ENCODE data around the gene STOML2.

Gene STOML2

DNA sequence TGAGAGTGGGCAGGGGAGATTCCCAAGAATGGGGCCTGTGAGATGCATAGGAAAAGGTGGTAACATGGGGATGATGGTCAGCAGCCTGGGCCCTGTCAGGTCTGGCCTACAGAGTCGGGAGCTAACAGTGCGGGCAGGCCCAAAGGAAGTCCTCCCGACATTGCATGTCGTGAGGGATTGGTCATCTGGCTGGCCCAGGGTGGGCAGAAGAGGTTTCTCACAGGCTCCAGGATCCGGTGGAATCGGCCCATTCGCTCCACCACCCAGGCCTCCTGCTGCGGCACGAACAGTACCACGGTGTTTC lies 514 bp downstream of the STOML2 start:
- ChIA-PET POLR2A (interaction anchor here (1.3 to 1.5 kb wide), 3 partner anchors 13 to 30 kb away, joined by 3 to 6 read pairs (median 5); partner anchors contain the start of genes ATOSB and FANCG), CTCF (interaction anchor here (1.3 to 9.4 kb wide), 5 partner anchors 8 to 203 kb away, joined by 4 to 65 read pairs (median 10); partner anchors contain the start of genes ATOSB, PIGO and VCP)
- WGBS (ENCODE audit: insufficient coverage), result 8% methylated on average over 8 of the region's 10 CpGs
- Histone ChIP-seq H3K4me1 (ENCODE audit: control extremely low read depth in 1 of 4, control insufficient read depth in 4 of 4, insufficient read depth in 4 of 4, low read length in 3 of 4) (peaks cover 8 to 35% (median 25%) of the 10 kb centered on the region in 4 experiments), H3K4me3 (ENCODE audit: control insufficient read depth in 1 of 7, extremely low read depth in 1 of 7, insufficient read depth in 4 of 7, low read depth in 2 of 7, low read length in 6 of 7) (peak overlapping the region; percentile 67 to 95 (median 85)), H3K27ac (ENCODE audit: insufficient read depth in 1 of 2, low read depth in 1 of 2, low read length in 2 of 2, poor library complexity in 1 of 2, severe bottlenecking in 2 of 2) (peak overlapping the region; percentile 89 to 91), H3K9me3 (ENCODE audit: control extremely low read depth in 1 of 5, control insufficient read depth in 4 of 5, insufficient read depth in 2 of 5, low read depth in 1 of 5, low read length in 4 of 5) (no peaks in the 10 kb centered on the region), H3K36me3 (ENCODE audit: control insufficient read depth in 4 of 4, insufficient read depth in 4 of 4, low read length in 3 of 4) (peaks cover 6 to 58% (median 48%) of the 10 kb centered on the region in 4 experiments), H3K27me3 (replicated peaks in 2 of 5; ENCODE audit: control insufficient read depth in 4 of 5, insufficient read depth in 5 of 5, low read length in 4 of 5) (no peaks in the 10 kb centered on the region)
- no peak for DNase-seq

DNA sequence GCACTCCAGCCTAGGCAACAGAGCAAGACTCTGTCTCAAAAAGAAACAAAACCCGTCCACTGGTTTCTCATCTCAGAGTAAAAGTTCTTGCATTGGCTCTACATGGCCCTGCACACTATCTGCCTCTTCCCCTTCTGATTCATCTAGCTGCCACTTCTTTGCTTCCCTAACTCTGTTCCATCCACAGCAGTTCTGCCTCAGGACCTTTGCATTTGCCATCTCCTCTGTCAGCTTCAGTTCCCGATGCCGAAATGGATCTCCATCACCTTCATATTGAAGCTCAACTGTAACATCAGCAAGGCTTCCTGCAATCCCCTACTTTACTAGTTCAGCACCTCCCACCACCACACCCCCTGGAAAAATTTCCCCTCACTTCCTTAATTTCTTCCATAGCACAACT lies 5.4 kb downstream of the STOML2 start:
- DNase-seq, result no peak
- no peak overlapping the region for H3K27ac ChIP-seq (ENCODE audit: insufficient read depth in 1 of 2, low read depth in 1 of 2, low read length in 2 of 2, poor library complexity in 1 of 2, severe bottlenecking in 2 of 2)
- no peaks in the 10 kb centered on the region for H3K9me3 ChIP-seq (ENCODE audit: control extremely low read depth in 1 of 5, control insufficient read depth in 4 of 5, insufficient read depth in 2 of 5, low read depth in 1 of 5, low read length in 4 of 5)
- no peak overlapping the region for H3K4me3 ChIP-seq (ENCODE audit: control insufficient read depth in 1 of 7, extremely low read depth in 1 of 7, insufficient read depth in 4 of 7, low read depth in 2 of 7, low read length in 6 of 7)
- peaks cover 4 to 29% (median 25%) of the 10 kb centered on the region in 4 experiments for H3K4me1 ChIP-seq (ENCODE audit: control extremely low read depth in 1 of 4, control insufficient read depth in 4 of 4, insufficient read depth in 4 of 4, low read length in 3 of 4)
- CTCF ChIA-PET, result interaction anchor here (0.7 to 8.1 kb wide), 7 partner anchors 7 to 198 kb away, joined by 4 to 65 read pairs (median 5); partner anchors contain the start of gene STOML2
- 87% methylated on average over 3 of the region's 3 CpGs for WGBS (ENCODE audit: insufficient coverage)
- no peaks in the 10 kb centered on the region for H3K27me3 ChIP-seq (replicated peaks in 2 of 5; ENCODE audit: control insufficient read depth in 4 of 5, insufficient read depth in 5 of 5, low read length in 4 of 5)
- H3K36me3 ChIP-seq (ENCODE audit: control insufficient read depth in 4 of 4, insufficient read depth in 4 of 4, low read length in 3 of 4), result peaks cover 3 to 43% (median 38%) of the 10 kb centered on the region in 4 experiments
- POLR2A ChIA-PET, result interaction anchor here (1.0 to 1.5 kb wide), 2 partner anchors 13 to 18 kb away, joined by 3 to 4 read pairs; partner anchors contain the start of gene FANCG

DNA sequence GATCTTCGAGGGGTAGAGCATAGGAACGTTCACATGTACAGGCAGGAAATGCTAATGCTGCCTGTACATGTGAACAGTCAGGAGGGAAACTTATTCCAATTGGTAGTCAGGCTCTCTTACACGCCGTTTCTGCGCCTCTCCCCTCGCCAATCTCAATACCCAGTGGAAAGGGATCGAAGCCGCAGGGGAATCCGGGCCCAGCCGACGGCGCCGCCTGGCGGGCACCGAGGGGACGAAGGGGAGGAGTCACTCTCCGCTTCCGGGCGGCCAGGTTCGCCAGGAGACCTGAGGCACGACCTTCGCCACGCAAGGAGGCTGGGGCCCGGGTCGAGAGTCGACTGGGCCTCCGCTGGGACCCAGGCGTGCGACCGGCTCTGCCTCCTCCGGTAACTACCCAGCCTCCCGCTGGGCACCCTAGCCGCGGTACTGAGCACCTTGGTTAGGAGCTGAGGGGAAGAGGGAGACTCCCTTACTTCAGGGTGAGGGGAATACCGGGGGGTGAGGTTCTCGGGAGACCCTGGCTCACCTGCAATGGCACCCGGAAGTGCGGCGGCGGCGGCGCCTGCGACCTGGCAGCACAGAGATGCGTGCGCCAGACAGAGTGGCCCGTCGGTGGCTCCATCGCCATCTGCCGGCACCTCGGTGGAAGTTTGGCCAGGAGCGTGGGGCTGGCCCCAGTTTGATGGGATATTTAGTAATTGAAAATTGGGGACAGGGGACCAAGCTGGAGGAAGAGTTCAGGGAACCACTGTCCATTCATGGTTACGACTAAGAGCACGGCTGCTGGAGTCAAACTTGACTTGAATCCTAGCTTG lies 6.7 kb downstream of the STOML2 start, which contains the start of gene PIGO:
Gene PIGO (minus strand): TSS at position 557 of the 815 bp plus-strand sequence. CDS start 1,026 bp downstream, outside the sequence.
- Histone ChIP-seq H3K36me3 (ENCODE audit: control insufficient read depth in 4 of 4, insufficient read depth in 4 of 4, low read length in 3 of 4) (peaks cover 4 to 51% (median 43%) of the 10 kb centered on the region in 4 experiments), H3K4me3 (ENCODE audit: control insufficient read depth in 1 of 7, extremely low read depth in 1 of 7, insufficient read depth in 4 of 7, low read depth in 2 of 7, low read length in 6 of 7) (peak within 1 kb of the TSS; percentile 87 to 98 (median 94)), H3K27me3 (replicated peaks in 2 of 5; ENCODE audit: control insufficient read depth in 4 of 5, insufficient read depth in 5 of 5, low read length in 4 of 5) (no peaks in the 10 kb centered on the region), H3K4me1 (ENCODE audit: control extremely low read depth in 1 of 4, control insufficient read depth in 4 of 4, insufficient read depth in 4 of 4, low read length in 3 of 4) (peaks cover 0 to 15% (median 14%) of the 10 kb centered on the region in 4 experiments), H3K9me3 (ENCODE audit: control extremely low read depth in 1 of 5, control insufficient read depth in 4 of 5, insufficient read depth in 2 of 5, low read depth in 1 of 5, low read length in 4 of 5) (no peaks in the 10 kb centered on the region), H3K27ac (ENCODE audit: insufficient read depth in 1 of 2, low read depth in 1 of 2, low read length in 2 of 2, poor library complexity in 1 of 2, severe bottlenecking in 2 of 2) (peak within 1 kb of the TSS; percentile 98)
- ChIA-PET POLR2A (interaction anchor here (0.6 to 1.8 kb wide), 5 partner anchors 14 to 1044 kb away, joined by 3 to 4 read pairs (median 3); partner anchors contain the start of genes FANCG and VCP), CTCF (interaction anchor here (0.7 to 8.1 kb wide), 19 partner anchors 9 to 457 kb away, joined by 3 to 87 read pairs (median 5); partner anchors contain the start of genes ATOSB, FANCG, STOML2 and VCP)
- peak; percentile 90 to 92 (median 92) for DNase-seq
- 0% methylated on average over 38 of the region's 53 CpGs for WGBS (ENCODE audit: insufficient coverage)

DNA sequence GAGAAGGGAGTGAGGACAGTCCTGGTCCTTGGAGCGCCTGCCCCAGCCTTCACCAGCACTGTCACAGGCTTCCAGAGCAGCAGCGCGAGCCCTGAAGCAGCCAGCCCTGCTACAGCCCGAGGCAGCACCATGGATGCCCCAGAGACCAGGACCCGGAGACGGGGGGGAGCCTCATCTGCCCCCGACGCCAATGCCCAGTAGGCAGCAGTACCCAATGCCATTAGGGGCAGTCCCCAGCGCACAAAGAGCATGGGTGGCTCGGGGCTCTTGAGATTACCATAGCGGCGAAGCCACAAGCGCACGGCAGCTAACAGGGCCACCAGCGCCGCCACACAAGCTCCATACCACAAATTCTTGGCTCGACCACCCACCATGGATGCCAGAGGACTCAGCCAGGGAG lies 11.4 kb downstream of the STOML2 start:
- Histone ChIP-seq H3K27me3 (replicated peaks in 2 of 5; ENCODE audit: control insufficient read depth in 4 of 5, insufficient read depth in 5 of 5, low read length in 4 of 5) (no peaks in the 10 kb centered on the region), H3K36me3 (ENCODE audit: control insufficient read depth in 4 of 4, insufficient read depth in 4 of 4, low read length in 3 of 4) (peaks cover 18 to 70% (median 61%) of the 10 kb centered on the region in 4 experiments), H3K27ac (ENCODE audit: insufficient read depth in 1 of 2, low read depth in 1 of 2, low read length in 2 of 2, poor library complexity in 1 of 2, severe bottlenecking in 2 of 2) (no peak overlapping the region), H3K9me3 (ENCODE audit: control extremely low read depth in 1 of 5, control insufficient read depth in 4 of 5, insufficient read depth in 2 of 5, low read depth in 1 of 5, low read length in 4 of 5) (no peaks in the 10 kb centered on the region), H3K4me1 (ENCODE audit: control extremely low read depth in 1 of 4, control insufficient read depth in 4 of 4, insufficient read depth in 4 of 4, low read length in 3 of 4) (peaks cover 0 to 13% (median 12%) of the 10 kb centered on the region in 4 experiments), H3K4me3 (ENCODE audit: control insufficient read depth in 1 of 7, extremely low read depth in 1 of 7, insufficient read depth in 4 of 7, low read depth in 2 of 7, low read length in 6 of 7) (no peak overlapping the region)
- WGBS (ENCODE audit: insufficient coverage), result 98% methylated on average over 17 of the region's 17 CpGs
- CTCF ChIA-PET, result interaction anchor here (1.0 to 8.1 kb wide), 4 partner anchors 12 to 193 kb away, joined by 3 to 87 read pairs (median 34); partner anchors contain the start of genes FANCG and STOML2
- POLR2A ChIA-PET, result interaction anchor here (0.8 kb wide), 1 partner anchor 9 kb away, joined by 3 read pairs; no protein-coding TSS in a partner anchor
- DNase-seq, result no peak

DNA sequence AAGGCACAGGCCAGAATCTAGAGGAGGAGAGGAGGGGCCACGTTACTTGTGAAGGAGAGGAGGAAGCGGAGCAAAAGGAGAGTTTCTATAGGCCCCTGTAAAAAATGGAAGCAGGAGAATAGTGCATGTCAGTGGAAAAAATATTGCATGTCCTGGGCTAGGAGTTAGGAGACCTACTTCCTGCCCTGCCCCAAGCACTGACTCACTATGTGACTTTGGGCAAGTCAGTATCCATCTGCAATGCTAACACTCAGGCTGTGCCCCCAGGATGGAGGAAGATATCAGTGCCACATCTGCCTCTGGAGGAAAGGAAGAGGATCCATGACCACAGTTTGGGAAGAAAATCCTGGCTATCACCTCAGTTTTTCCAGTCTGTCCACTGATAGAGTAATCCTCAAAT lies 13.5 kb downstream of the STOML2 start:
- CTCF ChIA-PET, result no interaction called here

DNA sequence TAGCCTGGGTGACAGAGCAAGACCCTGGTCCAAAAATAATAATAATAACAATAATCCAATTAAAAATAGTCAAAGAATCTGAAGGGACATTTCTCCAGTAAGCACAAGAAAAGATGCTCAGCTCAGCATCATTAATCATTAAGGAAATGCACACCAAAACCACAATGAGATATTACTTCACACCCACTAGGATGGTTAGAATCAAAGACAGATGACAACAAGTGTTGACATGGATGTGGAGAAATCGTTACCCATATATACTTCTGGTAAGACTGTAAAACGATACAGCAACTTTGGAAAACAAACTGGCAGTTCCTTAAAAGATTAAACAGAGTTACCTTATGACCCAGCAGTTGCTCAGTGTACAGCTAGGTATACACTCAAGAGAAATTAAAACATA lies 17.9 kb downstream of the STOML2 start:
- Histone ChIP-seq H3K36me3 (ENCODE audit: control insufficient read depth in 4 of 4, insufficient read depth in 4 of 4, low read length in 3 of 4) (peaks cover 10 to 38% (median 28%) of the 10 kb centered on the region in 4 experiments), H3K4me3 (ENCODE audit: control insufficient read depth in 1 of 7, extremely low read depth in 1 of 7, insufficient read depth in 4 of 7, low read depth in 2 of 7, low read length in 6 of 7) (no peak overlapping the region), H3K27me3 (replicated peaks in 2 of 5; ENCODE audit: control insufficient read depth in 4 of 5, insufficient read depth in 5 of 5, low read length in 4 of 5) (no peaks in the 10 kb centered on the region), H3K9me3 (ENCODE audit: control extremely low read depth in 1 of 5, control insufficient read depth in 4 of 5, insufficient read depth in 2 of 5, low read depth in 1 of 5, low read length in 4 of 5) (no peaks in the 10 kb centered on the region), H3K4me1 (ENCODE audit: control extremely low read depth in 1 of 4, control insufficient read depth in 4 of 4, insufficient read depth in 4 of 4, low read length in 3 of 4) (peaks cover 0 to 5% (median 2%) of the 10 kb centered on the region in 4 experiments), H3K27ac (ENCODE audit: insufficient read depth in 1 of 2, low read depth in 1 of 2, low read length in 2 of 2, poor library complexity in 1 of 2, severe bottlenecking in 2 of 2) (no peak overlapping the region)
- WGBS (ENCODE audit: insufficient coverage), result 94% methylated on average over 2 of the region's 2 CpGs
- ChIA-PET CTCF (no interaction called here), POLR2A (no interaction called here)
- no peak for DNase-seq

More for the DNA sequence above, 13.5 kb downstream of the STOML2 start:
- Histone ChIP-seq H3K4me3 (ENCODE audit: control insufficient read depth in 1 of 7, extremely low read depth in 1 of 7, insufficient read depth in 4 of 7, low read depth in 2 of 7, low read length in 6 of 7) (no peak overlapping the region), H3K27me3 (replicated peaks in 2 of 5; ENCODE audit: control insufficient read depth in 4 of 5, insufficient read depth in 5 of 5, low read length in 4 of 5) (no peaks in the 10 kb centered on the region), H3K9me3 (ENCODE audit: control extremely low read depth in 1 of 5, control insufficient read depth in 4 of 5, insufficient read depth in 2 of 5, low read depth in 1 of 5, low read length in 4 of 5) (no peaks in the 10 kb centered on the region), H3K4me1 (ENCODE audit: control extremely low read depth in 1 of 4, control insufficient read depth in 4 of 4, insufficient read depth in 4 of 4, low read length in 3 of 4) (no peaks in the 10 kb centered on the region), H3K27ac (ENCODE audit: insufficient read depth in 1 of 2, low read depth in 1 of 2, low read length in 2 of 2, poor library complexity in 1 of 2, severe bottlenecking in 2 of 2) (no peak overlapping the region), H3K36me3 (ENCODE audit: control insufficient read depth in 4 of 4, insufficient read depth in 4 of 4, low read length in 3 of 4) (peaks cover 18 to 79% (median 62%) of the 10 kb centered on the region in 4 experiments)
- 100% methylated on average over 2 of the region's 2 CpGs for WGBS (ENCODE audit: insufficient coverage)
- POLR2A ChIA-PET, result interaction anchor here (0.6 kb wide), 1 partner anchor 17 kb away, joined by 3 read pairs; the partner anchor contains the start of gene VCP
- DNase-seq, result no peak
